IMR-90 (cell line): ENCODE measurements around the gene ZNF574. TPM values are rescaled to one million over a fixed set of nuclear protein-coding genes. Genes with fewer than 3 reads are reported as not detected.

ENCODE experiments used
- ATAC-seq: fragments of 200-7000 bp; cut with Tn5 transposase; 2 replicates; pipeline ENCODE4 v1.9.1; 2020; ENCODE audit warnings: low read depth, mild to moderate bottlenecking, moderate library complexity
- BruUV-seq: library from RNA; stranded (reverse); fragments of 400-500 nt; replicated peaks from 2 replicates; lab custom pipeline; 2021; lab: Mats Ljungman, UMichigan
- CTCF ChIA-PET: fragments of 300-600 bp; formaldehyde crosslinking; extraction: SDS; loops from one replicate; lab custom pipeline; 2021; ENCODE audit warnings: antibody characterized with exemption; lab: Yijun Ruan, JAX
- POLR2A ChIA-PET: fragments of 300-600 bp; sonication (Branson Sonifier 250); formaldehyde crosslinking; loops from one replicate; lab custom pipeline; 2022; ENCODE audit warnings: antibody characterized with exemption; ENCODE audit not compliant: unreplicated experiment; lab: Charles Lee
- DNase-seq: peaks from one replicate; pipeline ENCODE4 v3.0.0; 2013
- H2AFZ ChIP-seq: replicated peaks from 2 replicates; pipeline ENCODE3; 2013; ENCODE audit warnings: low read length, mild to moderate bottlenecking; ENCODE audit not compliant: poor library complexity
- H2AK5ac ChIP-seq: 2 replicates; pipeline ENCODE4 v1.6.1; 2013; ENCODE audit warnings: low read depth, low read length, inconsistent platforms
- H2AK9ac ChIP-seq: replicated peaks from 2 replicates; pipeline ENCODE3; 2013; ENCODE audit warnings: mild to moderate bottlenecking, low read depth, low read length, moderate library complexity; ENCODE audit not compliant: poor library complexity
- H2BK120ac ChIP-seq: 2 replicates; pipeline ENCODE4 v1.6.1; 2013; ENCODE audit warnings: low read depth, low read length, inconsistent platforms
- H2BK15ac ChIP-seq: 3 replicates; pipeline ENCODE4 v1.6.1; 2013; ENCODE audit warnings: low read depth, low read length, inconsistent platforms
- H2BK20ac ChIP-seq: 2 replicates; pipeline ENCODE4 v1.6.1; 2013; ENCODE audit warnings: low read depth, mild to moderate bottlenecking, inconsistent platforms, low read length, moderate library complexity
- H2BK5ac ChIP-seq: 2 replicates; pipeline ENCODE4 v1.6.1; 2013; ENCODE audit warnings: mild to moderate bottlenecking, low read depth, low read length, inconsistent platforms; ENCODE audit not compliant: poor library complexity, severe bottlenecking
- H3K14ac ChIP-seq: replicated peaks from 2 replicates; pipeline ENCODE4 v1.6.1; 2013; ENCODE audit warnings: low read depth, low read length, inconsistent platforms
- H3K18ac ChIP-seq: 2 replicates; pipeline ENCODE4 v1.6.1; 2013; ENCODE audit warnings: low read depth, low read length, control low read depth
- H3K23ac ChIP-seq: 2 replicates; pipeline ENCODE4 v1.6.1; 2013; ENCODE audit warnings: low read depth, low read length, inconsistent platforms
- H3K27ac ChIP-seq: 2 replicates; pipeline ENCODE4 v1.5.1; 2013; ENCODE audit warnings: mild to moderate bottlenecking, control low read depth, low read length; ENCODE audit not compliant: insufficient read depth
- H3K27me3 ChIP-seq: 2 replicates; pipeline ENCODE4 v1.6.1; 2013; ENCODE audit warnings: low read length; ENCODE audit not compliant: control insufficient read depth, insufficient read depth
- H3K36me3 ChIP-seq: 2 replicates; pipeline ENCODE4 v1.6.1; 2013; ENCODE audit warnings: low read length, mixed read lengths; ENCODE audit not compliant: control insufficient read depth, insufficient read depth
- H3K4ac ChIP-seq: 2 replicates; pipeline ENCODE4 v1.6.1; 2013; ENCODE audit warnings: low read depth, low read length, inconsistent platforms
- H3K4me1 ChIP-seq: 2 replicates; pipeline ENCODE4 v1.6.1; 2013; ENCODE audit warnings: low read length, mixed read lengths; ENCODE audit not compliant: control insufficient read depth, insufficient read depth
- H3K4me2 ChIP-seq: 2 replicates; pipeline ENCODE4 v1.6.1; 2013; ENCODE audit warnings: low read depth, mild to moderate bottlenecking, control low read depth, low read length, moderate library complexity
- H3K4me3 ChIP-seq: 2 replicates; pipeline ENCODE4 v1.5.1; 2013; ENCODE audit warnings: low read depth, mild to moderate bottlenecking, control low read depth, low read length, moderate library complexity; ENCODE audit not compliant: insufficient read depth
- H3K56ac ChIP-seq: 2 replicates; pipeline ENCODE4 v1.6.1; 2013; ENCODE audit warnings: low read length, inconsistent platforms; ENCODE audit not compliant: insufficient read depth; ENCODE audit errors: extremely low read depth
- H3K79me1 ChIP-seq, 2 experiments: 2 replicates each; pipeline ENCODE4 v1.6.1; 2013; ENCODE audit warnings: low read length in 2 of 2, inconsistent platforms in 1 of 2, low read depth in 1 of 2
- H3K9ac ChIP-seq: 2 replicates; pipeline ENCODE4 v1.6.1; 2013; ENCODE audit warnings: low read depth, low read length, control low read depth
- H3K9me1 ChIP-seq: 2 replicates; pipeline ENCODE4 v1.6.1; 2013; ENCODE audit warnings: low read length, inconsistent platforms; ENCODE audit not compliant: insufficient read depth
- H3K9me3 ChIP-seq: 2 replicates; pipeline ENCODE4 v1.6.1; 2013; ENCODE audit warnings: low read length; ENCODE audit not compliant: control insufficient read depth, insufficient read depth
- H4K20me1 ChIP-seq: 2 replicates; pipeline ENCODE4 v1.6.1; 2013; ENCODE audit warnings: low read length, inconsistent platforms; ENCODE audit not compliant: insufficient read depth
- H4K5ac ChIP-seq: 2 replicates; pipeline ENCODE4 v1.6.1; 2013; ENCODE audit warnings: mild to moderate bottlenecking, low read depth, low read length, control low read depth
- H4K8ac ChIP-seq, 2 experiments: 2 replicates each; pipeline ENCODE4 v1.6.1; 2013; ENCODE audit warnings: low read depth in 2 of 2, low read length in 2 of 2, control low read depth in 1 of 2, inconsistent platforms in 1 of 2
- H4K91ac ChIP-seq: 2 replicates; pipeline ENCODE4 v1.6.1; 2013; ENCODE audit warnings: low read depth, low read length, inconsistent platforms; ENCODE audit not compliant: insufficient read depth
- BHLHE40 ChIP-seq: fragments of 150-350 bp; IDR thresholded peaks from 2 replicates; pipeline ENCODE4 v1.6.1; 2016; ENCODE audit warnings: mild to moderate bottlenecking, low read depth, low read length
- CEBPB ChIP-seq: IDR thresholded peaks from 2 replicates; pipeline ENCODE4 v1.6.1; 2012; ENCODE audit warnings: low read depth, low read length, improper control_type of control experiment
- MXI1 ChIP-seq: IDR thresholded peaks from 2 replicates; pipeline ENCODE4 v1.6.1; 2012; ENCODE audit warnings: low read depth, mild to moderate bottlenecking, low read length, moderate library complexity, borderline replicate concordance
- NFE2L2 ChIP-seq: fragments of 150-350 bp; IDR thresholded peaks from 2 replicates; pipeline ENCODE4 v1.6.1; 2016; ENCODE audit warnings: low read depth, mild to moderate bottlenecking, low read length
- POLR2A ChIP-seq: IDR thresholded peaks from 2 replicates; pipeline ENCODE4 v1.6.1; 2012; ENCODE audit warnings: mild to moderate bottlenecking, low read depth, low read length
- RCOR1 ChIP-seq: IDR thresholded peaks from 2 replicates; pipeline ENCODE4 v1.6.1; 2012; ENCODE audit warnings: mild to moderate bottlenecking, low read length, improper control_type of control experiment; ENCODE audit not compliant: insufficient replicate concordance
- RFX5 ChIP-seq: IDR thresholded peaks from 2 replicates; pipeline ENCODE4 v1.8.0; 2012; ENCODE audit warnings: low read depth, mild to moderate bottlenecking, low read length, moderate library complexity
- WGBS, 2 experiments: methylation state at CpG; one replicate each; pipeline versions ENCODE4 v1.1.5 to v1.1.7; 2013; ENCODE audit warnings: missing lambda C conversion rate in 2 of 2; ENCODE audit not compliant: insufficient read length in 1 of 2; ENCODE audit errors: extremely low coverage in 2 of 2; 5-methylcytosine and 5-hydroxymethylcytosine counted together
- dilution Hi-C: fragments of 300-500 bp; cut with HindIII; formaldehyde crosslinking; loops from one replicate; pipeline ENCODE4 v1.14.3; 2018; ENCODE audit warnings: low sequenced_read_pairs; ENCODE audit not compliant: unreplicated experiment
- in situ Hi-C: fragments of 300-500 bp; cut with MboI; formaldehyde crosslinking; loops from 3 replicates; pipeline ENCODE4 v1.14.3; 2019; ENCODE audit warnings: low sequenced_read_pairs, inconsistent platforms, mixed read lengths
- intact Hi-C: fragments of 100-400 bp; cut with micrococcal nuclease; formaldehyde crosslinking; loops from 2 replicates; pipeline ENCODE4 v1.10.0; 2022
- polyA plus RNA-seq, 3 experiments: library from polyadenylated mRNA; depleted of rRNA; stranded (reverse); fragments of >200 nt; gene quantifications; 2 replicates each; pipeline ENCODE4 v1.2.3, GENCODE V29; 2012; ENCODE audit warnings: low replicate concordance in 1 of 3
- total RNA-seq: library from RNA; depleted of rRNA; stranded (reverse); fragments of >200 nt; gene quantifications from 2 replicates; pipeline ENCODE4 v1.2.3, GENCODE V29; 2012
- TF ChIP-seq, protein P1 (sequence below): fragments of 150-350 bp; IDR thresholded peaks from 2 replicates; pipeline ENCODE4 v1.6.1; 2017; ENCODE audit warnings: mild to moderate bottlenecking, antibody characterized with exemption, low read length, low read depth
- TF ChIP-seq, protein P2 (sequence below): fragments of 150-350 bp; IDR thresholded peaks from 2 replicates; pipeline ENCODE4 v1.6.1; 2016; ENCODE audit warnings: low read depth, mild to moderate bottlenecking, low read length, moderate library complexity, borderline replicate concordance

The ZNF574 gene
- total and polyA plus RNA-seq, 2 of the 4 experiments (the other 2 are of a cell fraction): 8.1 to 14.1 TPM

DNA sequence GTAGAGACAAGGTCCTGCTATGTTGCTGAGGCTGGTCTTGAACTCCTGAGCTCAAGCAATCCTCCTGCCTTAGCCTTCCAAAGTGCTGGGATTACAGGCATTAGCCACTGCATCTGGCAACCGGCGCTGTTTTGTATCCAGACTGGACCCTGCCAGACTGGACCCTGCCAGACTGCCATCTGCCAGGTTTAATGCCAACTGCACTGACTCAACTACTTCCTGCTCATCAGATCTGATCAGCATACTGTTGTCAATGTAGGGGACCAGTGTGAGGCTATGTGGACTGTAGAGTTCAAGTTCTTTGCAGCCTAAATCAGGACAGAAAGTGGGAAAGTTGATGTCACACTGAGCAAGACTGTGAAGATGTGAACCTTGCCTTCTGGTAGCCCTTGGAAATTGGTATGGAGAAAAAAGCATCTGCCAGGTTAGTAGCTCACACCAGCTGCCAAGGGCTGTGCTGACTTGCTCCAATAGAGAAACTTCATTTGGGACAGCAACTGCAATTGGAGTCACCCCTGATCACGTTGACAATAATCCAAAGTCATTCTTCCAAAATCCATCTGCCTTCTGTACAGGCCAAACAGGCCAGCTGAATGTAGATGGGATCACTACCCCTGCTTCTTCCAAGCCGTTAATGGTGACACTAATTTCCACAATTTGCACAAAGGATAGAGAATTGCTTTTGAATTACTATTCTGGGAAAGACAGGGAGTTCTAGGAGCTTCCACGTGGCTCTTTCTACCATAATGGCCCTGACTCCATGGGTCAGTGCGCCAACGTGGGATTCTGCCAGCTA lies 45.1 kb upstream of the ZNF574 start:
- Histone ChIP-seq H4K91ac (no peak overlapping the region), H2AK5ac (no peak overlapping the region), H3K4ac (no peak overlapping the region), H4K5ac (no peak overlapping the region), H4K8ac (no peak overlapping the region), H3K9ac (no peak overlapping the region), H3K56ac (no peak overlapping the region), H3K18ac (no peak overlapping the region), H3K27ac (no peak overlapping the region), H3K36me3 (no peaks in the 10 kb centered on the region), H2BK20ac (no peak overlapping the region), H3K27me3 (peaks cover 24% of the 10 kb centered on the region), H2AFZ (no peak overlapping the region), H2AK9ac (no peak overlapping the region), H3K4me1 (no peaks in the 10 kb centered on the region), H3K23ac (no peak overlapping the region), H3K4me3 (no peak overlapping the region), H3K14ac (no peak overlapping the region), H3K4me2 (no peak overlapping the region), H2BK15ac (no peak overlapping the region), H3K79me1 (no peaks in the 10 kb centered on the region), H2BK5ac (no peak overlapping the region), H3K9me1 (no peaks in the 10 kb centered on the region), H2BK120ac (no peak overlapping the region), H4K20me1 (no peaks in the 10 kb centered on the region), H3K9me3 (no peaks in the 10 kb centered on the region)
- in situ Hi-C loops: no loop called here
- ChIA-PET CTCF (no interaction called here), POLR2A (interaction anchor here (0.7 kb wide), 1 partner anchor 21 kb away, joined by 4 read pairs; no protein-coding TSS in a partner anchor)
- intact Hi-C loops: loop anchor here (5.0 to 10.0 kb wide), 2 partner anchors 74 to 146 kb away; partner anchors contain the start of genes ARHGEF1 and RABAC1
- no TSS peak for BruUV-seq
- ATAC-seq: no peak
- TF ChIP-seq MXI1 (no peak), RCOR1 (no peak), RFX5 (no peak), POLR2A (no peak), NFE2L2 (no peak), BHLHE40 (no peak), CEBPB (no peak)
- TF ChIP-seq, protein P1, sequence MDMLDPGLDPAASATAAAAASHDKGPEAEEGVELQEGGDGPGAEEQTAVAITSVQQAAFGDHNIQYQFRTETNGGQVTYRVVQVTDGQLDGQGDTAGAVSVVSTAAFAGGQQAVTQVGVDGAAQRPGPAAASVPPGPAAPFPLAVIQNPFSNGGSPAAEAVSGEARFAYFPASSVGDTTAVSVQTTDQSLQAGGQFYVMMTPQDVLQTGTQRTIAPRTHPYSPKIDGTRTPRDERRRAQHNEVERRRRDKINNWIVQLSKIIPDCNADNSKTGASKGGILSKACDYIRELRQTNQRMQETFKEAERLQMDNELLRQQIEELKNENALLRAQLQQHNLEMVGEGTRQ: no peak
- TF ChIP-seq, protein P2, sequence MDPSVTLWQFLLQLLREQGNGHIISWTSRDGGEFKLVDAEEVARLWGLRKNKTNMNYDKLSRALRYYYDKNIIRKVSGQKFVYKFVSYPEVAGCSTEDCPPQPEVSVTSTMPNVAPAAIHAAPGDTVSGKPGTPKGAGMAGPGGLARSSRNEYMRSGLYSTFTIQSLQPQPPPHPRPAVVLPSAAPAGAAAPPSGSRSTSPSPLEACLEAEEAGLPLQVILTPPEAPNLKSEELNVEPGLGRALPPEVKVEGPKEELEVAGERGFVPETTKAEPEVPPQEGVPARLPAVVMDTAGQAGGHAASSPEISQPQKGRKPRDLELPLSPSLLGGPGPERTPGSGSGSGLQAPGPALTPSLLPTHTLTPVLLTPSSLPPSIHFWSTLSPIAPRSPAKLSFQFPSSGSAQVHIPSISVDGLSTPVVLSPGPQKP: no peak
- dilution Hi-C loops: no loop called here
- no peak for DNase-seq
- WGBS, 2 experiments: 37% methylated on average over 2 of the region's 7 CpGs; no CpG with 5 or more reads in 1 of the 2 experiments
